ENCODE data around the gene MKNK1. TPM values are rescaled to one million over a fixed set of nuclear protein-coding genes. Genes with fewer than 3 reads are reported as not detected.

Gene MKNK1
- total and polyA plus RNA-seq, 2 of the 4 experiments (the other 2 are of a cell fraction), result 14.3 to 35.2 TPM

GRCh38 chr1:46646331-46646730, 42.3 kb upstream of the MKNK1 start:
- no peak overlapping the region for H4K91ac ChIP-seq (ENCODE audit: insufficient read depth, low read depth, low read length)
- H4K5ac ChIP-seq (ENCODE audit: low read depth, low read length), result no peak overlapping the region
- peaks cover 12% of the 10 kb centered on the region for H3K36me3 ChIP-seq (ENCODE audit: control insufficient read depth, insufficient read depth, low read length)
- no peak overlapping the region for H2AK5ac ChIP-seq (ENCODE audit: low read depth, low read length)
- H3K27me3 ChIP-seq (ENCODE audit: control insufficient read depth, insufficient read depth, low read length), result no peaks in the 10 kb centered on the region
- H3K4me1 ChIP-seq (ENCODE audit: control insufficient read depth, insufficient read depth, low read length), result peaks cover 4% of the 10 kb centered on the region; the same call in 1 of the 2 replicates
- dilution Hi-C loops (cut with HindIII; ENCODE audit: low sequenced_read_pairs, unreplicated experiment), result no loop called here
- H3K56ac ChIP-seq (ENCODE audit: extremely low read depth, insufficient read depth, low read length), result no peak overlapping the region
- DNase-seq (no peak), ATAC-seq (ENCODE audit: low read depth) (0 out of 2 replicates have a peak, but pooled peaks have one; percentile 9)
- H3K9ac ChIP-seq (ENCODE audit: low read depth, low read length), result no peak overlapping the region
- 0 out of 2 replicates have a peak, but pooled peaks cover 2% of the 10 kb centered on the region for H3K9me3 ChIP-seq (ENCODE audit: control insufficient read depth, insufficient read depth, low read length)
- intact Hi-C loops (cut with micrococcal nuclease), result no loop called here
- H3K79me1 ChIP-seq (ENCODE audit: low read depth in 1 of 2, low read length in 2 of 2), result 0 out of 4 replicates have a peak, but pooled peaks cover 0 to 3% of the 10 kb centered on the region in 2 experiments
- H2BK120ac ChIP-seq (ENCODE audit: low read depth, low read length), result no peak overlapping the region
- H2BK20ac ChIP-seq (ENCODE audit: low read depth, low read length), result no peak overlapping the region
- H3K4me3 ChIP-seq (ENCODE audit: insufficient read depth, low read depth, low read length), result no peak overlapping the region
- BruUV-seq (replicated peaks), result no TSS peak
- H3K9me1 ChIP-seq (ENCODE audit: insufficient read depth, low read length), result peaks cover 3% of the 10 kb centered on the region; the same call in 1 of the 2 replicates
- no peak overlapping the region for H3K4me2 ChIP-seq (ENCODE audit: low read depth, low read length)
- no peak overlapping the region for H4K8ac ChIP-seq (ENCODE audit: low read depth in 2 of 2, low read length in 2 of 2)
- H3K23ac ChIP-seq (ENCODE audit: low read depth, low read length), result no peak overlapping the region
- WGBS, 2 experiments (ENCODE audit: extremely low coverage in 2 of 2, insufficient read length in 1 of 2), result no CpG with 5 or more reads among the region's 1 CpG
- H2BK5ac ChIP-seq (ENCODE audit: low read depth, low read length, poor library complexity, severe bottlenecking), result no peak overlapping the region
- H4K20me1 ChIP-seq (ENCODE audit: insufficient read depth, low read length), result 0 out of 2 replicates have a peak, but pooled peaks cover 3% of the 10 kb centered on the region
- H3K14ac ChIP-seq (replicated peaks; ENCODE audit: low read depth, low read length), result no peak overlapping the region
- H2AFZ ChIP-seq (replicated peaks; ENCODE audit: low read length, poor library complexity), result no peak overlapping the region
- H3K4ac ChIP-seq (ENCODE audit: low read depth, low read length), result no peak overlapping the region
- no peak for TF ChIP-seq RFX5 (IDR thresholded peaks at IDR 0.05; ENCODE audit: low read depth, low read length)
- POLR2A ChIA-PET (ENCODE audit: unreplicated experiment), result no interaction called here
- no peak overlapping the region for H2AK9ac ChIP-seq (replicated peaks; ENCODE audit: low read depth, low read length, poor library complexity)
- no peak overlapping the region for H2BK15ac ChIP-seq (ENCODE audit: low read depth, low read length)
- CTCF ChIA-PET, result no interaction called here
- H3K27ac ChIP-seq (ENCODE audit: insufficient read depth, low read length), result no peak overlapping the region
- in situ Hi-C loops (cut with MboI; ENCODE audit: low sequenced_read_pairs), result no loop called here
- no peak overlapping the region for H3K18ac ChIP-seq (ENCODE audit: low read depth, low read length)

Data from IMR-90 (cell line).